ENCODE results near the gene STH. TPM values are rescaled to one million over a fixed set of nuclear protein-coding genes. Genes with fewer than 3 reads are reported as not detected.

Gene STH
- polyA plus RNA-seq, 1 experiment, result not detected

- ChIA-PET CTCF (interaction anchor here (1.6 to 4.7 kb wide), 2 partner anchors 157 to 176 kb away, joined by 7 to 33 read pairs; partner anchors contain the start of gene KANSL1), POLR2A (no interaction called here)
- Histone ChIP-seq H3K4me3 (ENCODE audit: low read depth, low read length) (no peak overlapping the region), H3K9me3 (ENCODE audit: control insufficient read depth, insufficient read depth, low read length) (no peaks in the 10 kb centered on the region), H3K27me3 (ENCODE audit: control insufficient read depth, insufficient read depth, low read length) (no peaks in the 10 kb centered on the region), H3K27ac (ENCODE audit: low read depth, low read length) (no peak overlapping the region)
- TF ChIP-seq, protein P1, sequence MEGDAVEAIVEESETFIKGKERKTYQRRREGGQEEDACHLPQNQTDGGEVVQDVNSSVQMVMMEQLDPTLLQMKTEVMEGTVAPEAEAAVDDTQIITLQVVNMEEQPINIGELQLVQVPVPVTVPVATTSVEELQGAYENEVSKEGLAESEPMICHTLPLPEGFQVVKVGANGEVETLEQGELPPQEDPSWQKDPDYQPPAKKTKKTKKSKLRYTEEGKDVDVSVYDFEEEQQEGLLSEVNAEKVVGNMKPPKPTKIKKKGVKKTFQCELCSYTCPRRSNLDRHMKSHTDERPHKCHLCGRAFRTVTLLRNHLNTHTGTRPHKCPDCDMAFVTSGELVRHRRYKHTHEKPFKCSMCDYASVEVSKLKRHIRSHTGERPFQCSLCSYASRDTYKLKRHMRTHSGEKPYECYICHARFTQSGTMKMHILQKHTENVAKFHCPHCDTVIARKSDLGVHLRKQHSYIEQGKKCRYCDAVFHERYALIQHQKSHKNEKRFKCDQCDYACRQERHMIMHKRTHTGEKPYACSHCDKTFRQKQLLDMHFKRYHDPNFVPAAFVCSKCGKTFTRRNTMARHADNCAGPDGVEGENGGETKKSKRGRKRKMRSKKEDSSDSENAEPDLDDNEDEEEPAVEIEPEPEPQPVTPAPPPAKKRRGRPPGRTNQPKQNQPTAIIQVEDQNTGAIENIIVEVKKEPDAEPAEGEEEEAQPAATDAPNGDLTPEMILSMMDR (IDR thresholded peaks at IDR 0.05; ENCODE audit: low read depth, low read length), result no peak
- no peak for DNase-seq (ENCODE audit: low read depth, low spot score)
Measured at GRCh38 chr17:46036491-46036890, 37.4 kb downstream of the STH start.

- H3K9me3 ChIP-seq (ENCODE audit: control insufficient read depth, insufficient read depth, low read length), result no peaks in the 10 kb centered on the region
- TF ChIP-seq, protein P1 (IDR thresholded peaks at IDR 0.05; ENCODE audit: low read depth, low read length), result no peak
- no peak overlapping the region for H3K4me3 ChIP-seq (ENCODE audit: low read depth, low read length)
- ChIA-PET CTCF (interaction anchor here (0.7 to 9.5 kb wide), 4 partner anchors 35 to 174 kb away, joined by 3 to 127 read pairs (median 20); partner anchors contain the start of gene KANSL1), POLR2A (no interaction called here)
- no peak for DNase-seq (ENCODE audit: low read depth, low spot score)
- H3K27ac ChIP-seq (ENCODE audit: low read depth, low read length), result no peak overlapping the region
- no peaks in the 10 kb centered on the region for H3K27me3 ChIP-seq (ENCODE audit: control insufficient read depth, insufficient read depth, low read length)
Measured at GRCh38 chr17:46037722-46038255, 38.7 kb downstream of the STH start.

DNA sequence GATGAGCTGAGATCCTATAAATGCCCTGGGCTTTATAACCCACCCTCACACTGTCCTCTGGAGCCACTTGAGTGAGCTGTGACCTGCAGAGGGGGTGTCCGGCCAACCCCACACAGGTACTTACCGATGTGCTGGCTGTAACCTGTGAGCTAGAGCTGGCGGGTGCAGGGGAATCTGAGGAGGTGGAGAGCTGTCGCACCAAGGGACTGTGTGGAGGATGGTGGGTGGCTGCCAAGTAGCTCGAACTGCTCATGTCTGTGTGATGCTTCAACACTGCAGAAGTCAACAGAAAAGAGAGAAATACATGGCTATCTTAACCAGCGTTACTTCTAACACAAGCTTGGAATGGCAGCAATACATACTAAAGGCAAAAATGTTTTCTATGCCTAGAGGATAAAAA, 39.4 kb downstream of the STH start:
- CTCF ChIA-PET, result interaction anchor here (0.7 to 9.5 kb wide), 6 partner anchors 35 to 174 kb away, joined by 3 to 127 read pairs (median 4); partner anchors contain the start of gene KANSL1
- DNase-seq (ENCODE audit: low read depth, low spot score), result no peak
- Histone ChIP-seq H3K27me3 (ENCODE audit: control insufficient read depth, insufficient read depth, low read length) (no peaks in the 10 kb centered on the region), H3K9me3 (ENCODE audit: control insufficient read depth, insufficient read depth, low read length) (no peaks in the 10 kb centered on the region), H3K27ac (ENCODE audit: low read depth, low read length) (no peak overlapping the region), H3K4me3 (ENCODE audit: low read depth, low read length) (no peak overlapping the region)
- TF ChIP-seq, protein P1 (IDR thresholded peaks at IDR 0.05; ENCODE audit: low read depth, low read length), result no peak
- POLR2A ChIA-PET, result no interaction called here

DNA sequence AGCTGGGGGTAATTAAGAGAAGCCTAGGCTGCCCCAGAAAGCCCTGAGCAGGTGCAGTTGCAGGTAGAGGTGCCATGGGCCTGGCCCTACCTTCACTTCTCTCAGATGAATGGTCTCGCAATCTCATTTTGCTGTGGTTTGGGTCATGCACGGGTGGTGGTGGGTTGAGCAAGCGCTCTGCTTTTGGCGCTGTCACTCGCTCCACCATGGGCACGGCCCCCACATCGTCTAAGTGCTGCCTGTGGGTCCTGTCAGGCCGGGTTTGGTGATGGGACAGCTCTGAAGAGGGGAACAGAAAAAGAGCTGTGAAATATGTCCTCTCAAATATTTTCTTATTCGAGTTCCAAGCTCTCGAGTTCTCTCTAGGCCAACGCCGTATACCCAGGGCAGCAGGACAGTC, 39.9 kb downstream of the STH start:
- no peak overlapping the region for H3K4me3 ChIP-seq (ENCODE audit: low read depth, low read length)
- H3K27me3 ChIP-seq (ENCODE audit: control insufficient read depth, insufficient read depth, low read length), result no peaks in the 10 kb centered on the region
- ChIA-PET POLR2A (no interaction called here), CTCF (interaction anchor here (0.7 to 9.5 kb wide), 4 partner anchors 37 to 173 kb away, joined by 3 to 127 read pairs (median 18); partner anchors contain the start of gene KANSL1)
- no peak overlapping the region for H3K27ac ChIP-seq (ENCODE audit: low read depth, low read length)
- TF ChIP-seq, protein P1 (IDR thresholded peaks at IDR 0.05; ENCODE audit: low read depth, low read length), result no peak
- no peaks in the 10 kb centered on the region for H3K9me3 ChIP-seq (ENCODE audit: control insufficient read depth, insufficient read depth, low read length)
- no peak for DNase-seq (ENCODE audit: low read depth, low spot score)

GRCh38 chr17:46039592-46040186, 40.6 kb downstream of the STH start:
- DNase-seq (ENCODE audit: low read depth, low spot score), result no peak
- CTCF ChIA-PET, result interaction anchor here (0.7 to 9.5 kb wide), 4 partner anchors 11 to 173 kb away, joined by 3 to 127 read pairs (median 18); partner anchors contain the start of gene KANSL1

More at GRCh38 chr17:46039592-46040186, 40.6 kb downstream of the STH start:
- H3K27ac ChIP-seq (ENCODE audit: low read depth, low read length), result no peak overlapping the region
- TF ChIP-seq, protein P1 (IDR thresholded peaks at IDR 0.05; ENCODE audit: low read depth, low read length), result no peak
- no peak overlapping the region for H3K4me3 ChIP-seq (ENCODE audit: low read depth, low read length)
- no peaks in the 10 kb centered on the region for H3K9me3 ChIP-seq (ENCODE audit: control insufficient read depth, insufficient read depth, low read length)
- POLR2A ChIA-PET, result no interaction called here
- no peaks in the 10 kb centered on the region for H3K27me3 ChIP-seq (ENCODE audit: control insufficient read depth, insufficient read depth, low read length)

Data from AG04450 (cell line).